Measurements from ENCODE around the gene SIL1.

SIL1 gene

DNA sequence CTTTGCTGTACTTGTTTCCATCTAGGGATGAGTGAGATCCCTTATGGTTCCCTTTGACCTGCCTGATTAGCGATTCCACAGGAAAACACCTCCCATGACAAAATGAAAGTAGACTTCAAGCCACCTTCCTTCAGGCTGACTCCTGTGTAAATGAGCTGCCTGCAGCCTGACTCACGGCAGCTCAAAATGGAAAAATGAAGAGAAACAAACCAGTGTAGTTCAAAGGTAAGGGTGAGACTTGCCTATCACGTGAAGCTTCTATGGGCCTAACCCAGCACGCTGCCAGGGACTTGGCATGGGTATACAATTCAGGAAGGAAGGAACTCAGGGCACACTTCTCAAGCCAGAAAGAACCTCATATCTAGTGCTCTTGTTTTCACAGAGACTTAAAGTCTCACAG is 212.9 kb downstream of the SIL1 start:
- H3K4me1 ChIP-seq (ENCODE audit: control insufficient read depth in 1 of 2, insufficient read depth in 1 of 2, low read depth in 1 of 2, low read length in 1 of 2): no peaks in the 10 kb centered on the region
- no peak overlapping the region for H3K4me3 ChIP-seq (ENCODE audit: low read depth in 1 of 2, low read length in 1 of 2)
- no peaks in the 10 kb centered on the region for H3K9me3 ChIP-seq
- no peak for TF ChIP-seq CTCF (IDR thresholded peaks at IDR 0.05)
- H3K36me3 ChIP-seq: no peaks in the 10 kb centered on the region
- no peak overlapping the region for H3K27ac ChIP-seq
- H3K27me3 ChIP-seq: no peaks in the 10 kb centered on the region

DNA sequence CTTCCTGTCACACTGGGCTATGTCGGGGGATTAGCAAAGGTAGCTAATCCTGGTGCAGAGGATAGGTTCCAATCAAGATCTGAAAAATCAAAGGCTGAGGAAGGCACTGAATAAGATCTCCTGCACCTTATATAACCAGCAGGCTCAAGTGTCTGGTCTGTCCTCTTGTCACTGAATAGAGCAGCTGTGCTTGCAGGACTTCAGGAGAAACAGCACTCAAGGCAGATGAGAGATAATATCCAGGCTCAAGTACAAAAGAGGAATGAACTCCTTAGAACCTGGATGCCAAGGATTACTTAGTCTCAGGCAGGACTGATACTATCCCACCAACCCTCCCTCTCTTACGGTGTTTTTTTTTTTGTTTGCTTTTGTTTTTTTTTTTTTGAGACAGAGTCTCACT is 214.2 kb downstream of the SIL1 start:
- no peaks in the 10 kb centered on the region for H3K9me3 ChIP-seq
- H3K27me3 ChIP-seq: no peaks in the 10 kb centered on the region
- no peaks in the 10 kb centered on the region for H3K4me1 ChIP-seq (ENCODE audit: control insufficient read depth in 1 of 2, insufficient read depth in 1 of 2, low read depth in 1 of 2, low read length in 1 of 2)

GRCh38 chr5:138981586-138981985 is 216.6 kb downstream of the SIL1 start:
- no peaks in the 10 kb centered on the region for H3K4me1 ChIP-seq (ENCODE audit: control insufficient read depth in 1 of 2, insufficient read depth in 1 of 2, low read depth in 1 of 2, low read length in 1 of 2)
- TF ChIP-seq CTCF (IDR thresholded peaks at IDR 0.05): no peak
- no peaks in the 10 kb centered on the region for H3K9me3 ChIP-seq
- H3K4me3 ChIP-seq (ENCODE audit: low read depth in 1 of 2, low read length in 1 of 2): no peak overlapping the region
- H3K36me3 ChIP-seq: no peaks in the 10 kb centered on the region
- no peak overlapping the region for H3K27ac ChIP-seq
- no peaks in the 10 kb centered on the region for H3K27me3 ChIP-seq

More for the DNA sequence above, 214.2 kb downstream of the SIL1 start:
- no peak overlapping the region for H3K4me3 ChIP-seq (ENCODE audit: low read depth in 1 of 2, low read length in 1 of 2)
- no peaks in the 10 kb centered on the region for H3K36me3 ChIP-seq
- TF ChIP-seq CTCF (IDR thresholded peaks at IDR 0.05): no peak
- no peak overlapping the region for H3K27ac ChIP-seq

DNA sequence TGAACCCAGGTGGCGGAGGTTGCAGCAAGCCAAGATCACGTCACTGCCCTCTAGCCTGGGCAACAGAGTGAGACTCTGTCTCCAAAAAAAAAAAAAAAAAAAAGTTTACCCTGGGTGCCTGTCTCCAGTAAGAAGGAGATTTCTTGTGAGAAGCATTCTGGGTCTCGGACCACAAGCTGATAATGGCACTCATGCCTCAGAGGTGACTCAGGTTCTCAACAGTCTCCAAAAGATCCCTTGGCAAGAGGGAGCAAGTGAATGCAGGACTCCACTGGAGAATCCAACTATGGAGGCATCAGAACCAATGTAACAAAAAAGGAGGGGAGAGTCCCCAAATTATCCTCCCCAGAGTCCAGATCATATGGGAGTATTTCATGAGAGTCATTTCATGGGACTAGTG is 217.0 kb downstream of the SIL1 start:
- no peaks in the 10 kb centered on the region for H3K36me3 ChIP-seq
- no peak overlapping the region for H3K4me3 ChIP-seq (ENCODE audit: low read depth in 1 of 2, low read length in 1 of 2)

DNA sequence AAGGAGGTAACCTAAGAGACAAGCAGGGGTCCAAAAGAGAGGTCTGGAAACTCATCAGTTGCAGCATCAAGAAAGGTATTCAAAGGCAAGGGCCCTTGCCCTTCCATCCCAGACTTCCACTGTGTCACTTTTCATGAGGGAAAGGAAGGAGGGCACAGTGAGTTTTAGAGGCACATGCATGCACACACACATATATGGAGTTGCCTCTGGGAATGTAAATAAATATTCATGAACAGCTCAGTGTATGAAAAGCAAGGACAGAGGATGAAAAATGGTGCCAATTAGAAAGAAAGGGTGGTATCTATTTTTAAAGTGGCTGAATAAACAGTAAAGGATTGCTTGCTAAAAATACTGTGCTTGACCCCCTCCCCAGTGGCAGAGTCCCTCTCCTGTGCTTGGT is 217.7 kb downstream of the SIL1 start:
- H3K9me3 ChIP-seq: no peaks in the 10 kb centered on the region
- no peaks in the 10 kb centered on the region for H3K27me3 ChIP-seq
- TF ChIP-seq CTCF (IDR thresholded peaks at IDR 0.05): no peak
- H3K4me1 ChIP-seq (ENCODE audit: control insufficient read depth in 1 of 2, insufficient read depth in 1 of 2, low read depth in 1 of 2, low read length in 1 of 2): peaks cover 2 to 9% of the 10 kb centered on the region in 2 experiments
- H3K4me3 ChIP-seq (ENCODE audit: low read depth in 1 of 2, low read length in 1 of 2): no peak overlapping the region
- no peaks in the 10 kb centered on the region for H3K36me3 ChIP-seq
- H3K27ac ChIP-seq: no peak overlapping the region

More for the DNA sequence above, 217.0 kb downstream of the SIL1 start:
- Histone ChIP-seq H3K9me3 (no peaks in the 10 kb centered on the region), H3K27me3 (no peaks in the 10 kb centered on the region), H3K27ac (no peak overlapping the region), H3K4me1 (ENCODE audit: control insufficient read depth in 1 of 2, insufficient read depth in 1 of 2, low read depth in 1 of 2, low read length in 1 of 2) (peaks cover 0 to 2% of the 10 kb centered on the region in 2 experiments)
- no peak for TF ChIP-seq CTCF (IDR thresholded peaks at IDR 0.05)

All from neutrophil (primary cell).